Measurements from ENCODE around the gene NSDHL. TPM values are rescaled to one million over a fixed set of nuclear protein-coding genes. Genes with fewer than 3 reads are reported as not detected.

Gene NSDHL
- total RNA-seq, 2 experiments from 2014 or later: 13.7 to 20.2 TPM

GRCh38 chrX:152814048-152814447 lies 16.8 kb upstream of the NSDHL start:
- ChIA-PET POLR2A (interaction anchor here (0.7 kb wide), 1 partner anchor 868 kb away, joined by 4 read pairs; no protein-coding TSS in a partner anchor), CTCF (ENCODE audit: unreplicated experiment) (no interaction called here)
- no peaks in the 10 kb centered on the region for H3K36me3 ChIP-seq (ENCODE audit: insufficient read depth, low read length)
- H3K4me2 ChIP-seq (ENCODE audit: low read length): no peak overlapping the region
- TF ChIP-seq, protein P1, sequence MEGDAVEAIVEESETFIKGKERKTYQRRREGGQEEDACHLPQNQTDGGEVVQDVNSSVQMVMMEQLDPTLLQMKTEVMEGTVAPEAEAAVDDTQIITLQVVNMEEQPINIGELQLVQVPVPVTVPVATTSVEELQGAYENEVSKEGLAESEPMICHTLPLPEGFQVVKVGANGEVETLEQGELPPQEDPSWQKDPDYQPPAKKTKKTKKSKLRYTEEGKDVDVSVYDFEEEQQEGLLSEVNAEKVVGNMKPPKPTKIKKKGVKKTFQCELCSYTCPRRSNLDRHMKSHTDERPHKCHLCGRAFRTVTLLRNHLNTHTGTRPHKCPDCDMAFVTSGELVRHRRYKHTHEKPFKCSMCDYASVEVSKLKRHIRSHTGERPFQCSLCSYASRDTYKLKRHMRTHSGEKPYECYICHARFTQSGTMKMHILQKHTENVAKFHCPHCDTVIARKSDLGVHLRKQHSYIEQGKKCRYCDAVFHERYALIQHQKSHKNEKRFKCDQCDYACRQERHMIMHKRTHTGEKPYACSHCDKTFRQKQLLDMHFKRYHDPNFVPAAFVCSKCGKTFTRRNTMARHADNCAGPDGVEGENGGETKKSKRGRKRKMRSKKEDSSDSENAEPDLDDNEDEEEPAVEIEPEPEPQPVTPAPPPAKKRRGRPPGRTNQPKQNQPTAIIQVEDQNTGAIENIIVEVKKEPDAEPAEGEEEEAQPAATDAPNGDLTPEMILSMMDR (conservative IDR thresholded peaks at IDR 0.05; ENCODE audit: low read length): no peak
- TF ChIP-seq EZH2phosphoT487 (IDR thresholded peaks at IDR 0.05; ENCODE audit: borderline replicate concordance, low read depth, low read length): no peak
- DNase-seq (ENCODE audit: low spot score): no peak
- H3K4me3 ChIP-seq (ENCODE audit: low read depth, low read length, poor library complexity, severe bottlenecking): no peak overlapping the region
- H3K9me2 ChIP-seq (ENCODE audit: insufficient read depth, low read length): no peaks in the 10 kb centered on the region
- intact Hi-C loops (cut with micrococcal nuclease; ENCODE audit: unreplicated experiment): no loop called here
- H2AFZ ChIP-seq (ENCODE audit: low read length): no peak overlapping the region
- no TSS peak for BruUV-seq (replicated peaks)
- no peak overlapping the region for H3K27ac ChIP-seq (ENCODE audit: low read depth, low read length, poor library complexity, severe bottlenecking)
- H3K9me3 ChIP-seq (ENCODE audit: low read length): no peaks in the 10 kb centered on the region
- H4K20me1 ChIP-seq (ENCODE audit: insufficient read depth, low read length): no peaks in the 10 kb centered on the region
- H3K4me1 ChIP-seq (ENCODE audit: insufficient read depth, low read length, poor library complexity, severe bottlenecking): no peaks in the 10 kb centered on the region
- H3K79me2 ChIP-seq (ENCODE audit: insufficient read depth, low read depth, low read length): no peaks in the 10 kb centered on the region

DNA sequence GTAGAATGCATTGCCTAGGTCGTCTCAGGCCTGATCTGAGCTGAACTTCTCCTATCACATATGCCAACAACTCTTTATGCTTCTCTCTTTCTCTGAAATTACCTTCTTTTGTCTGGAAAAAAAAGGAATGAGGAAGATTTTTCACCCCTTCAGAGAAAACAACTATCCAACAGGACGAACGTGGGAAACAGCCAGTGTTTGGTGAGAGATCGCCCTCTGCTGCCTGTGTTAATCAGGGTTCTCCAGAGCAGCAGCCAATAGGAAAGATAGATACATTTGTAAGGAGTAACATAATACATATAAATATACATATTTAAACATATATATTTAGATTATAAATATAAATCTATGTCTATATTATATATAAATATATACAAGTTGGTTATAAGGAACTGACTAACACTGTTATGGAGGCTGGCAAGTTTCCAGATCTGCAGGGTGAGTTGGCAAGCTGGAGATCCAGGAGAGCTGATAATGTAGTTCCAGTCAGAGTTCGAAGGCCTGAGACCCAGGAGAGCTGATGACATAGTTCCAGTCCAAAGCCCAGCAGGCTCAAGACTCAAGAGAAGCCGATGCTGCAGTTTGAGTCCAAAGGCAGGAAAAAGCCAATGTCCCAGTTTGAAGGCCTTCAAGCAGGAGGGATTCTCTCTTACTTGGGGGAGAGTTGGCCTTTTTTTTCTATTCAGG lies 13.6 kb upstream of the NSDHL start:
- CTCF ChIA-PET (ENCODE audit: unreplicated experiment): no interaction called here

GRCh38 chrX:152818356-152818755 lies 12.5 kb upstream of the NSDHL start:
- no peak for DNase-seq (ENCODE audit: low spot score)
- intact Hi-C loops (cut with micrococcal nuclease; ENCODE audit: unreplicated experiment): no loop called here
- Histone ChIP-seq H3K9me3 (ENCODE audit: low read length) (no peaks in the 10 kb centered on the region), H4K20me1 (ENCODE audit: insufficient read depth, low read length) (no peaks in the 10 kb centered on the region), H3K27ac (ENCODE audit: low read depth, low read length, poor library complexity, severe bottlenecking) (no peak overlapping the region), H3K4me1 (ENCODE audit: insufficient read depth, low read length, poor library complexity, severe bottlenecking) (no peaks in the 10 kb centered on the region), H3K9me2 (ENCODE audit: insufficient read depth, low read length) (no peaks in the 10 kb centered on the region), H3K36me3 (ENCODE audit: insufficient read depth, low read length) (no peaks in the 10 kb centered on the region), H3K79me2 (ENCODE audit: insufficient read depth, low read depth, low read length) (no peaks in the 10 kb centered on the region), H2AFZ (ENCODE audit: low read length) (no peak overlapping the region), H3K4me3 (ENCODE audit: low read depth, low read length, poor library complexity, severe bottlenecking) (no peak overlapping the region), H3K4me2 (ENCODE audit: low read length) (no peak overlapping the region)
- TF ChIP-seq, protein P1 (conservative IDR thresholded peaks at IDR 0.05; ENCODE audit: low read length): no peak
- TF ChIP-seq EZH2phosphoT487 (IDR thresholded peaks at IDR 0.05; ENCODE audit: borderline replicate concordance, low read depth, low read length): no peak
- POLR2A ChIA-PET: no interaction called here
- no TSS peak for BruUV-seq (replicated peaks)
- CTCF ChIA-PET (ENCODE audit: unreplicated experiment): no interaction called here

More for the DNA sequence above, 13.6 kb upstream of the NSDHL start:
- Histone ChIP-seq H4K20me1 (ENCODE audit: insufficient read depth, low read length) (no peaks in the 10 kb centered on the region), H3K4me2 (ENCODE audit: low read length) (no peak overlapping the region), H3K79me2 (ENCODE audit: insufficient read depth, low read depth, low read length) (no peaks in the 10 kb centered on the region), H3K9me2 (ENCODE audit: insufficient read depth, low read length) (no peaks in the 10 kb centered on the region), H3K4me1 (ENCODE audit: insufficient read depth, low read length, poor library complexity, severe bottlenecking) (no peaks in the 10 kb centered on the region), H3K4me3 (ENCODE audit: low read depth, low read length, poor library complexity, severe bottlenecking) (no peak overlapping the region), H3K27ac (ENCODE audit: low read depth, low read length, poor library complexity, severe bottlenecking) (no peak overlapping the region), H3K36me3 (ENCODE audit: insufficient read depth, low read length) (no peaks in the 10 kb centered on the region), H2AFZ (ENCODE audit: low read length) (no peak overlapping the region), H3K9me3 (ENCODE audit: low read length) (no peaks in the 10 kb centered on the region)
- intact Hi-C loops (cut with micrococcal nuclease; ENCODE audit: unreplicated experiment): no loop called here
- POLR2A ChIA-PET: no interaction called here
- peak; percentile 11 for DNase-seq (ENCODE audit: low spot score)
- TF ChIP-seq, protein P1 (conservative IDR thresholded peaks at IDR 0.05; ENCODE audit: low read length): peak; percentile 69
- TF ChIP-seq EZH2phosphoT487 (IDR thresholded peaks at IDR 0.05; ENCODE audit: borderline replicate concordance, low read depth, low read length): no peak
- no TSS peak for BruUV-seq (replicated peaks)
